Astrocyte (in vitro differentiated cells and primary cell): ENCODE measurements around the gene MISP.

Source experiments
- EZH2 ChIP-seq: IDR thresholded peaks from 2 replicates; pipeline ENCODE4 v1.6.1; 2012; ENCODE audit warnings: mild to moderate bottlenecking, low read length, inconsistent platforms; ENCODE audit not compliant: insufficient read depth
- TF ChIP-seq, protein P1 (sequence below): IDR thresholded peaks from 2 replicates; pipeline ENCODE4 v1.5.1; 2011; ENCODE audit warnings: low read depth, mild to moderate bottlenecking, inconsistent platforms, low read length, moderate library complexity; ENCODE audit not compliant: insufficient read depth

DNA sequence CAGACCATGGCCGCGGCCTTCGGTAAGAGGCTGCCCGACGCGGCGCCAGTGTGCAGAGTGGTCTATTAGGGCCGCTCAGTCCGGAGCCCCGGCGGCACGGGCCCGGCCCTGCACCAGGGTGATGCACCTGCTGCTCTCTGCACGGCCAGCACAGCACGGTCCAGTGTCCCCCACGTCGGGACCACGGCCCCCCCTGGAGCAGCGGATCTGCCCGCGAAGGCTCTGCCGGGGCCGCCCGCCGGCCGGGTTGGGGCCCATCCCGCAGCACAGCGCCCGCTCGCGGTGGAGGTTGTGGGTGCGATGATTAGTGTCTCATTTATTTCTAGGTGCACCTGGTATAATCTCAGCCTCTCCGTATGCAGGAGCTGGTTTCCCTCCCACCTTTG lies 54.2 kb downstream of the MISP start:
- TF ChIP-seq, protein P1, sequence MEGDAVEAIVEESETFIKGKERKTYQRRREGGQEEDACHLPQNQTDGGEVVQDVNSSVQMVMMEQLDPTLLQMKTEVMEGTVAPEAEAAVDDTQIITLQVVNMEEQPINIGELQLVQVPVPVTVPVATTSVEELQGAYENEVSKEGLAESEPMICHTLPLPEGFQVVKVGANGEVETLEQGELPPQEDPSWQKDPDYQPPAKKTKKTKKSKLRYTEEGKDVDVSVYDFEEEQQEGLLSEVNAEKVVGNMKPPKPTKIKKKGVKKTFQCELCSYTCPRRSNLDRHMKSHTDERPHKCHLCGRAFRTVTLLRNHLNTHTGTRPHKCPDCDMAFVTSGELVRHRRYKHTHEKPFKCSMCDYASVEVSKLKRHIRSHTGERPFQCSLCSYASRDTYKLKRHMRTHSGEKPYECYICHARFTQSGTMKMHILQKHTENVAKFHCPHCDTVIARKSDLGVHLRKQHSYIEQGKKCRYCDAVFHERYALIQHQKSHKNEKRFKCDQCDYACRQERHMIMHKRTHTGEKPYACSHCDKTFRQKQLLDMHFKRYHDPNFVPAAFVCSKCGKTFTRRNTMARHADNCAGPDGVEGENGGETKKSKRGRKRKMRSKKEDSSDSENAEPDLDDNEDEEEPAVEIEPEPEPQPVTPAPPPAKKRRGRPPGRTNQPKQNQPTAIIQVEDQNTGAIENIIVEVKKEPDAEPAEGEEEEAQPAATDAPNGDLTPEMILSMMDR, result no peak
- no peak for TF ChIP-seq EZH2
